ENCODE data around the gene CNDP1.

Gene CNDP1

DNA sequence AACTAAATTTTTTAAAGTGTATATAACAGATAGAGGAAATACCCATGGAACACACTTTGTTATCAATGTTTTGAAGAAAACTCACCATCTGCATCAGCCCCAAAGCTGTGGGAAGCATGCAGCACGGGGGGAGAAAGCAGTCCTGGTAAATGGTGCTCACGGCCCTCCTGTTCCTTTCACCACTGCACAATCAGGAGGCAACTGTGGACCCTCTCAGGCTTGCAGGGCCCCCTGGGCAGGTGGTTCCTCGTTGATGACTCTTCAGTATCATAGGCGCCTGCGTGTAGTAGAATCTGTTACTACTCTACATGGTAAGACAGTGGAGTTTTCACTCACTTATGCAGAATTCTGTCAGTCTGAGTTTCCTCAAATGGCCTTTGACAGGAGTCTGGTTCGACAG lies 4.9 kb upstream of the CNDP1 start:
- TF ChIP-seq, protein P1, sequence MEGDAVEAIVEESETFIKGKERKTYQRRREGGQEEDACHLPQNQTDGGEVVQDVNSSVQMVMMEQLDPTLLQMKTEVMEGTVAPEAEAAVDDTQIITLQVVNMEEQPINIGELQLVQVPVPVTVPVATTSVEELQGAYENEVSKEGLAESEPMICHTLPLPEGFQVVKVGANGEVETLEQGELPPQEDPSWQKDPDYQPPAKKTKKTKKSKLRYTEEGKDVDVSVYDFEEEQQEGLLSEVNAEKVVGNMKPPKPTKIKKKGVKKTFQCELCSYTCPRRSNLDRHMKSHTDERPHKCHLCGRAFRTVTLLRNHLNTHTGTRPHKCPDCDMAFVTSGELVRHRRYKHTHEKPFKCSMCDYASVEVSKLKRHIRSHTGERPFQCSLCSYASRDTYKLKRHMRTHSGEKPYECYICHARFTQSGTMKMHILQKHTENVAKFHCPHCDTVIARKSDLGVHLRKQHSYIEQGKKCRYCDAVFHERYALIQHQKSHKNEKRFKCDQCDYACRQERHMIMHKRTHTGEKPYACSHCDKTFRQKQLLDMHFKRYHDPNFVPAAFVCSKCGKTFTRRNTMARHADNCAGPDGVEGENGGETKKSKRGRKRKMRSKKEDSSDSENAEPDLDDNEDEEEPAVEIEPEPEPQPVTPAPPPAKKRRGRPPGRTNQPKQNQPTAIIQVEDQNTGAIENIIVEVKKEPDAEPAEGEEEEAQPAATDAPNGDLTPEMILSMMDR (IDR thresholded peaks at IDR 0.05; ENCODE audit: low read depth, low read length), result no peak
- no peak for TF ChIP-seq MYC (IDR thresholded peaks at IDR 0.05; ENCODE audit: low read depth, low read length)
- no peak for TF ChIP-seq POLR2A (IDR thresholded peaks at IDR 0.05; ENCODE audit: extremely low read depth, insufficient read length)
- TF ChIP-seq, protein P2, sequence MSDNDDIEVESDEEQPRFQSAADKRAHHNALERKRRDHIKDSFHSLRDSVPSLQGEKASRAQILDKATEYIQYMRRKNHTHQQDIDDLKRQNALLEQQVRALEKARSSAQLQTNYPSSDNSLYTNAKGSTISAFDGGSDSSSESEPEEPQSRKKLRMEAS (IDR thresholded peaks at IDR 0.05; ENCODE audit: low read depth, low read length), result no peak
- no peak overlapping the region for H3K4me3 ChIP-seq (ENCODE audit: low read depth, low read length)
- no peak for DNase-seq (ENCODE audit: low read depth)

DNA sequence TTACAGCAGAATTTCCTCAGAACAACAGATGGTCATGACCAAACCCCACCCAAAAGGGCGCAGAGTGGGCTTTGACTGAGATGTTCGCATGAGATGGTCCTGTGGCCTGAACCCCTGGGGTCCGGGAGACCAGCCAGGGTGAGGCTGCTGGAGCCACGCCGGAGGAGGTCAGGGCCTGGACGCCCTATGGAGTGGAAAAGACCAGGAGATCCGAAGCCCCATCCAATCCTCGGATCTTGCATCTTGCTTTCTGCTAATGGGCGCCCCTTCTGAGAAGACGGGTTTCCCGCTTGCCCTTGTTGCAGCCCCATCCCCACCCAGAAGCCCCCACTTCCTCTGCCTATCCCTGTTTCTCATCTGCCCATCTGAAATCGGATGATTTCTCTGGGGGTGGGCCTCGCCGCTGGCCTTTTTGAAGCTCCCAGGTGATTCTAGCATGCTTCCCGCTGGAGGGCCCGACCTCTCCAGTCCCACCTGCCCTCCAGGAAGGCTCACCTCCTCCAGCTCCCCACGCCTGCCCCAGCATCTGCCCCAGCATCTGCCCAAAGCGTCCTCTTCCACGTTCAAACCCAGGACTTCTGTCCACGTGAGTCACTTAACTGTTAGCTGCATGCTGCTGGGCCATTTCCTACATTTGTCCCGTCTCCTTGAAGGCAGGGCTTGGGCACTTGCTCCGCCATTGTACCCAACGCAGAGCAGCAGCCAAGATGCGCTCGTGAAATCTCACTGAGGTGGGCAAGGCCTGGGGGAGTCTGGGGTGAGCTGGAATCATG lies 4.3 kb upstream of the CNDP1 start:
- DNase-seq (ENCODE audit: low read depth), result no peak
- TF ChIP-seq, protein P1 (IDR thresholded peaks at IDR 0.05; ENCODE audit: low read depth, low read length), result no peak
- no peak for TF ChIP-seq POLR2A (IDR thresholded peaks at IDR 0.05; ENCODE audit: extremely low read depth, insufficient read length)
- no peak for TF ChIP-seq MYC (IDR thresholded peaks at IDR 0.05; ENCODE audit: low read depth, low read length)
- TF ChIP-seq, protein P2 (IDR thresholded peaks at IDR 0.05; ENCODE audit: low read depth, low read length), result no peak
- H3K4me3 ChIP-seq (ENCODE audit: low read depth, low read length), result no peak overlapping the region

DNA sequence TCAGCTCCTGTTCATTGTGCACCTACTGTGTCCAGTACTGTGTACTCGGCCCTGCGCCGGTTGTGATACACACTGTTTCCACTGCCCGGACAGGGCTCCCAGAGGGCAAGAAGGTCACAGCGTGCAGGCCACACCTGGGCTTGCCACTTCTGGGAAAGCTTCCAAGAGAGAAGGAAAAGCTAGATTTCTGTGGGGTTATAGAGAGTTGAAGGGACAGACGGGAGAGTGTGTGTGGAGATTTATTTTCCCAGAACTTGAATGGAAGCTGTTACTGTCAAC lies 3.8 kb upstream of the CNDP1 start:
- no peak for TF ChIP-seq POLR2A (IDR thresholded peaks at IDR 0.05; ENCODE audit: extremely low read depth, insufficient read length)
- no peak for TF ChIP-seq MYC (IDR thresholded peaks at IDR 0.05; ENCODE audit: low read depth, low read length)
- TF ChIP-seq, protein P2 (IDR thresholded peaks at IDR 0.05; ENCODE audit: low read depth, low read length), result no peak
- TF ChIP-seq, protein P1 (IDR thresholded peaks at IDR 0.05; ENCODE audit: low read depth, low read length), result no peak
- DNase-seq (ENCODE audit: low read depth), result no peak

DNA sequence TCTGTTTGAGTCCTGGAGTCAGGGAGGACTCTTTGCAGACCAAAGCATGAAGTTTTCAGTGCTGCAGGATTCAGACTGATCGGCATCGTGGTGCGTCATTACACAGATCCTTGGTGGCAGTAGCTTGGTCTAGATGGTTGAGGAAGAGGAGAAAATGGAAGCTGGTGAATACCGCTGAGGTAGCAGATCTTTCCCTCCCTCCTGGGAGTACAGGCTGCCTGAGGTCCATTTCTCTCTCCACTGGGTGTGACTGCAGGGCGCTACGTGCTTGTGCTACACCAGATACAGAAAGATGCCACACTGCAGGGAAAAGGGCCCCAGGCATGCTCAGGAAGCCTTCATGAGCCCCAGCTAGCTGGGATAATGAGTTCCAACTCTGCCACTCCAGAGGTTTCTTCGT lies 3.3 kb upstream of the CNDP1 start:
- DNase-seq (ENCODE audit: low read depth), result no peak
- TF ChIP-seq, protein P1 (IDR thresholded peaks at IDR 0.05; ENCODE audit: low read depth, low read length), result no peak
- no peak overlapping the region for H3K4me3 ChIP-seq (ENCODE audit: low read depth, low read length)

More for the DNA sequence above, 3.8 kb upstream of the CNDP1 start:
- no peak overlapping the region for H3K4me3 ChIP-seq (ENCODE audit: low read depth, low read length)

DNA sequence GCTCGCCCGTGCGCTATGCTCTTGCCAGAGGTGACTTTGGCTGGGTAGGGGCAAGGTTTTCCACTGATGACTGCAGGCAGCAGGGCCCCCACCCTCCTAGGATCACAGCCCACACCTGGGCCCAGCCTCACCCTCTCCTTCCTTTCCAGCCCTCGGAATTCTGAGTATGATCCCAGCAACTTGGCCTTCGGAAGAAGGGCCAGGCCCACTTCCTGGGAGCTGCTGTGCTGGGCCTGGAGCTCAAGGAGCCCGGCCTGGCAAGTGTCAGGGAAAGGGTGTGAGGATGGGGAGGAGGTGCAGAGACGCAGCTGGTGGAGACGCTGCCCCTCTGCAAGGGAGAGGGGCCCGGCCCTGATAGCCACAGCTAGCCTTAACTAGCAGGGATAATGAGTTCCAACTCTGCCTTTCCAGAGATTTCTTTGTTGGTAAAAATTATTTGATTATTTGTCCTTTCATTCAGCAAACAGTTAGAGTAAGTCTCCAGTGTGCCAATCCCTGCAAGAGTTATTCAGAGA lies 1.7 kb upstream of the CNDP1 start:
- TF ChIP-seq, protein P2 (IDR thresholded peaks at IDR 0.05; ENCODE audit: low read depth, low read length), result no peak
- TF ChIP-seq MYC (IDR thresholded peaks at IDR 0.05; ENCODE audit: low read depth, low read length) (no peak), POLR2A (IDR thresholded peaks at IDR 0.05; ENCODE audit: extremely low read depth, insufficient read length) (no peak)
- TF ChIP-seq, protein P1 (IDR thresholded peaks at IDR 0.05; ENCODE audit: low read depth, low read length), result no peak
- DNase-seq (ENCODE audit: low read depth), result no peak
- H3K4me3 ChIP-seq (ENCODE audit: low read depth, low read length), result no peak overlapping the region
